ENCODE results near the gene RIN3.

RIN3 gene

GRCh38 chr14:92646952-92647796, 133.6 kb downstream of the RIN3 start:
- DNase-seq (ENCODE audit: low read depth in 2 of 2): no peak

- no peak for DNase-seq (ENCODE audit: low read depth in 2 of 2)
Observed at GRCh38 chr14:92647797-92648279, 134.3 kb downstream of the RIN3 start.

GRCh38 chr14:92649066-92649465, 135.5 kb downstream of the RIN3 start:
- DNase-seq (ENCODE audit: low read depth in 2 of 2): no peak

- DNase-seq (ENCODE audit: low read depth in 2 of 2): no peak
Observed at GRCh38 chr14:92649934-92650545, 136.5 kb downstream of the RIN3 start.

GRCh38 chr14:92650581-92651105, 137.1 kb downstream of the RIN3 start:
- no peak for DNase-seq (ENCODE audit: low read depth in 2 of 2)

GRCh38 chr14:92651106-92651757, 137.7 kb downstream of the RIN3 start:
- peak; percentile 46 to 58 for DNase-seq (ENCODE audit: low read depth in 2 of 2)

GRCh38 chr14:92651758-92652406, 138.3 kb downstream of the RIN3 start:
- DNase-seq (ENCODE audit: low read depth in 2 of 2): no peak

- no peak for DNase-seq (ENCODE audit: low read depth in 2 of 2)
Observed at GRCh38 chr14:92652413-92653151, 139.0 kb downstream of the RIN3 start.

GRCh38 chr14:92653162-92653651, 139.6 kb downstream of the RIN3 start:
- no peak for DNase-seq (ENCODE audit: low read depth in 2 of 2)

GRCh38 chr14:92654239-92654901, 140.8 kb downstream of the RIN3 start:
- DNase-seq (ENCODE audit: low read depth in 2 of 2): no peak

GRCh38 chr14:92655419-92656201, 142.0 kb downstream of the RIN3 start:
- no peak for DNase-seq (ENCODE audit: low read depth in 2 of 2)

GRCh38 chr14:92656306-92657081, 142.9 kb downstream of the RIN3 start:
- no peak for DNase-seq (ENCODE audit: low read depth in 2 of 2)

- no peak for DNase-seq (ENCODE audit: low read depth in 2 of 2)
Observed at GRCh38 chr14:92657457-92658142, 144.0 kb downstream of the RIN3 start.

GRCh38 chr14:92658160-92658559, 144.6 kb downstream of the RIN3 start:
- no peak for DNase-seq (ENCODE audit: low read depth in 2 of 2)

- DNase-seq (ENCODE audit: low read depth in 2 of 2): no peak
Observed at GRCh38 chr14:92658684-92659083, 145.1 kb downstream of the RIN3 start.

GRCh38 chr14:92659765-92660561, 146.4 kb downstream of the RIN3 start:
- DNase-seq (ENCODE audit: low read depth in 2 of 2): no peak

GRCh38 chr14:92660571-92660970, 147.0 kb downstream of the RIN3 start:
- no peak for DNase-seq (ENCODE audit: low read depth in 2 of 2)

Measured in stimulated activated CD8-positive, alpha-beta memory T cell treated with anti-CD3 and anti-CD28 coated beads, Interleukin-7, amount 100 ng/mL, for 1 hour (primary cell).